GM19463 (cell line): ENCODE measurements around the gene KCNG2.

Experiments used
- ATAC-seq: cut with Tn5 transposase; IDR thresholded peaks from one replicate; pipeline ENCODE4 v1.9.1; 2021; ENCODE audit warnings: mild to moderate bottlenecking, moderate library complexity; ENCODE audit not compliant: unreplicated experiment

The KCNG2 gene

DNA sequence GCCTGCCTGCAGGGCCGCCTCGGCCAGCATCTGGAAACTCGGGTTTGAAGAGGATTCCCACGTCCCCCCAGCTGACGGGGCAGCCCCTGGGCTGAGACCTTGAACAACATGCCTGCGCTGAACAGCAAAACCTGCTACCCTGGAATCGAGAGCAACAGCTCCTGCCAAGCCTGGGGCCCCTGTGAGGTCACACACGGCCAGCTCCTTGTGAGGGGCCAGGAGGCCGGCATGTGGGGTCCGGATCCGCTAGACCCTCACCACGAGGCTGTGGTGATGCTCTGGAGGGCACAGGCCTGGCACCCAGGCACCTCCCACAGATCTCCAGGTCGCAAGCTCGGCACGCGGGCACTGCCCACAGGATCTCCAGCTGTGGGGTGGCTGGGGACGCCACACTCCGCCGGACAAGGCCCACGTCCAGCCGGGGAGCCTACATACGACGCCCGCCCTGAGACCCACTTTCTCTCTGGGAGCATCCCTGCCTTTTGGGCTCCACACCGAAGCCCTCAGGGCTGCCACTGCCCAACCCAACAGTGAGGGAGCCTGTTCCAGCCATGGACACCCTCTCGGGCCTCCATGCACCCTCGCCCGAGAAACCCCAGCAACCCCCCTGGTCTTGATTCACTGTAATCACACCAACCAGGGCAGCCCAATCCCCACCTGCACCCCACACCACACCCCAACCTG lies 119.6 kb downstream of the KCNG2 start:
- no peak for ATAC-seq

DNA sequence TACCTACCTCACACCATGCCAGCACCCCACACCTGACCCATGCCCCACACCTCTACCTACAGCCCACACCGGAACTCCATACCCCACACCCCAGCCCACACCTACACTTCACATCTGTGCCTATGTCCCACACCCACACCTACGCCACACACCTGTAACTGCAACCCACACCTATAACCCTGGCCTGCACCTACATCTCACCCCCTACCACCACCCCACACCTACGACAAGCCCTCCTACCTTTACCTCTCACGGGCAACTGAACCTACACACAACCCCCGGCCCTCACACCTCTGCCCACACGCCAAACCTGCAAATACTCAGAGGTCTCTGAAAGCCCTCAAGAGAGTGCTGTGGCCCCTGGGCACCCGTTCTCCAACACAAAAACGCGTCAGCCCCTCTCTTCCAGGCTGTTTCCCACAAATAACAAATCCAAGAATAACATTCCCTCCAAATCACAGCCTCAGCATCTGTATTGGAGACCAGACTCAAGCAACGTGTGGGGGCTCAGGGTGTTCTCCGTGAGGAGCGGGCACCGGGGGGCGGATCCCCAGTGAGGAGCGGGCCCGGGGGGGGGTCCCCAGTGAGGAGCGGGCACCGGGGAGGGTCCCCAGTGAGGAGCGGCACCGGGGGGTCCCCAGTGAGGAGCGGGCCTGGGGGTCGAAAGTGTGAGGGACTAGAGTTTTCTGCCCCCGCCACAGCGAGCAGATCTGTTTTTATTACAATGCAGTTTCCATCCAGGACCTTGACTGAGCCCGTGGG lies 120.3 kb downstream of the KCNG2 start:
- no peak for ATAC-seq

DNA sequence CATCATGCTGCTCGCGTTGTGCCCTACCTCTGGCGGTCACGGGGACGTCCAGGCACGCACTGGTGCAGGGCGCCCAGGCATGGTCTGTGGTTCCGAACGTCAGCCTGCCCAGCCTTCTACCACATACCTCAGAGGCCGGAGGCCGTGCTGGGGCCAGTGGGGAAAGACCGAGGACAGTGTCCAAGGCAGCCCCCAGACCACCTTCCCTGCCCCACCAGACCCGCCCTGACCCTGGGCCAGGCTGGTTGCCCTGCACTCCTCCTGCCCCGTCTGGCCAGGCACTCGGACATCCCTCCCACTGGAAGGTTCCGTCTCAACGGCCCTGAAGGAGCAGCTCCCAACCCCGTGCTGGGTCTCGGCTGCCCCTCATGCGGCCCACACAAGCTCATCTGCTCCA lies 120.9 kb downstream of the KCNG2 start:
- no peak for ATAC-seq

DNA sequence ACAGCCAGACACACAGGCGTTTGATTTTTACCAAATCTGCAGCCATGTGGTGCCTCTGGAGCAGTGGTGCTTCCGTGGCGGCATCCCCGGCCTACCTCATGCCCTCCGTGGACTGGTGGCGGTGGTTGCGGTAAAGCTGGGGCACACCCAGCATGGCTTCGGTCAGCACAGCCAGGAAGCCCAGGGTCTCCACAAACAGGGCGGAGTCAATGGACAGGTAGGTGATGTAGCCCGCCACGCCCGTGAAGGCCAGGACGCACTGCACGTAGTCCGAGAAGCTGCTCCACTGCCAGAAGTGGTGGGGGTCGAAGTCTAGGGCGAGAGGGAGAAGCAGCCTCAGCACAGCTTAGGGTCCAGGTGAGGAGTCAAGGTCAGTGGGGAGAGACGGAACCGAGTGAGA lies 121.4 kb downstream of the KCNG2 start:
- ATAC-seq, result no peak

DNA sequence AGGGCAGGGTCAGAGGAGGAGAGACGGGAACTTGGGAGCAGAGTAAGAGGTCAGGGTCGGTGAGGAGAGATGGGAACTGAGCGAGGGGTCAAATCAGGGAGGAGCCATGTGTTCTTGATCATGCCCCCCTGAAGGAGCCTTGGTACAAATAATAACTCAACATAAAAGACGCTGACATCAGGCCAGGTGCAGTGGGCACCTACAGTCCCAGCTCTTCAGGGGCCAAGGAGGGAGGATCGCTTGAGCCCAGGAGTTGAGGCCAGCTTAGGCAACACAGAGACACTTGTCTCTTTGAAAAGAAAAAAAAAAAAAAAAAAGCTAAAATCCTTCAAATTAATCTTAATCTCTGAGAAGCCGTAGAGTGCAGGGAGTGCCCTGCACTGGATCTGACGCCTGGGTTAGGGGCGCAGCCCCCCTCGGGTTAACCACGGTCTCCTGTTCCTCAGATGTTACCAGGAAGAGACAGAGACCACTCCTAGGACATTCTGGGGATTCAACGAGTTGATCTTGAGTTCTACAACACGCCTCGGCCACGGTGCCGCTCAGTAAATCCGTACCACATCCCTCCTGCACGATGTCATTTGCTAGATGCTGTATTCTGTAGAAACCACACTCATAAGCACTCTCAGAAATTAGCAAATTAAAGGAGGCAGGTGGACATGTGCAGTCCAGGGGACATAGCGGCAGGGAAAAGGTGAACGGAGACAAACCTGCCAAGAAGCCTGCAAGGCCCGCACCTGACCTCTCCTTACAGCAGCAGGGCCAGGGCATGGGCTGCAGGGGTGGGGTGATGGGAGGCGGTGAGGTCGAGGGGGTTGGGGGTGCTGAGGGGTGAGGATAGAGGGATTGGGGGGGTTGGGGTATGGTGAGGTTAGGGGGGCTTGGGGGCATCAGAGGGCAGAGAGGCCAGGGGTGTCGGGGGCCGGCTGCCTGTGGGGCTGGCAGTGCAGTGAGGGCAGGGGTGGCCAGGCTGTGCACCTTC lies 124.5 kb downstream of the KCNG2 start:
- no peak for ATAC-seq

DNA sequence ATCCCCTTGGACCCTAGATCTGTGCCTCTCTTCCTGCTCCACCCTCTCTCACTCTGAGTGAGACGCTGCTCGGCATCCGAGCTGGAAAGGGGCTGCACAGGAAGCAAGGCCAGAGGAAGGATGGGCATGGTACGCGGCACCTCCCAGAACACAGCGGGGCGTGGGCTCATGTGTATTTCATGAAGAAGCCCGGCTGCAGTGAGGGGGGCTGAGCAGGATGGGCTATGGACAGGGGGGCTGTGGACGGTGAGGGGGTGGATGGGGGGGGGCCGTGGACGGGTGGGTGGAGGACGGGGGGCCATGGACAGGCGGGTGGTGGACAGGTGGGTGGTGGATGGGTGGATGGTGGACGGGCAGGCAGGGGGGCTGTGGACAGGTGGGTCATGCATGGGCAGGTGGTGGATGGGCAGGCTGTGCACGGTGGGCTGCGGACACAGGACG lies 125.3 kb downstream of the KCNG2 start:
- no peak for ATAC-seq

DNA sequence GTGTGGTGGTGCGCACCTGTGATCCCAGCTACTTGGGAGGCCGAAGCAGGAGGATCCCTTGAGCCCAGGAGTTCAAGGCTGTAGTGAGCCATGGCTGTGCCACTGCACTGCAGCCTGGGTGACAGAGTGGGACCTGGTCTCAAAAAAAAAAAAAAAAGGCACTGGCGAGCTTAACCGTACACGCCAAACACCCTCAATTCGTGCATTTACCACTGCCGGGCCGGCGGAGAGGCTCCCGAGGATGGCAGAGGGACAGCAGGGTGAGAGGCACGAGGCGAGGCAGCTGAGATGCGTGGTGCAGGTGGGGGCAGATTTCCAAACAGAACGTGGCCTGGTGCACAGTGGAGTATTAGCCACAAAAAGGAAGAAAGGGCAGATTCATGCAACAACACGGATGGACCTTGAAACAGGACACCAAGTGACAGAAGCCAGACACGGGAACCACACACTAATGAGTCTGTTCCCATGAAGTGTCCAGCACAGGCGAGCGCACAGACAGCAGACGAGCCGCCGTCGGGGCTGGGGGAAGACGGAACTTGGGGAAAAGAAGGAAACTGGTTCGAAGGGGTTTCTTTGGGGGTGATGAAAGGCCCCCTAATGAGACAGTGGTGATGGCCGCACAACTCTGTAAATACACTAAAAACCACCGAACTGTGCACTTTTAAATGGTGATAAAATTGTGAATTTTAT lies 126.3 kb downstream of the KCNG2 start:
- ATAC-seq, result no peak

DNA sequence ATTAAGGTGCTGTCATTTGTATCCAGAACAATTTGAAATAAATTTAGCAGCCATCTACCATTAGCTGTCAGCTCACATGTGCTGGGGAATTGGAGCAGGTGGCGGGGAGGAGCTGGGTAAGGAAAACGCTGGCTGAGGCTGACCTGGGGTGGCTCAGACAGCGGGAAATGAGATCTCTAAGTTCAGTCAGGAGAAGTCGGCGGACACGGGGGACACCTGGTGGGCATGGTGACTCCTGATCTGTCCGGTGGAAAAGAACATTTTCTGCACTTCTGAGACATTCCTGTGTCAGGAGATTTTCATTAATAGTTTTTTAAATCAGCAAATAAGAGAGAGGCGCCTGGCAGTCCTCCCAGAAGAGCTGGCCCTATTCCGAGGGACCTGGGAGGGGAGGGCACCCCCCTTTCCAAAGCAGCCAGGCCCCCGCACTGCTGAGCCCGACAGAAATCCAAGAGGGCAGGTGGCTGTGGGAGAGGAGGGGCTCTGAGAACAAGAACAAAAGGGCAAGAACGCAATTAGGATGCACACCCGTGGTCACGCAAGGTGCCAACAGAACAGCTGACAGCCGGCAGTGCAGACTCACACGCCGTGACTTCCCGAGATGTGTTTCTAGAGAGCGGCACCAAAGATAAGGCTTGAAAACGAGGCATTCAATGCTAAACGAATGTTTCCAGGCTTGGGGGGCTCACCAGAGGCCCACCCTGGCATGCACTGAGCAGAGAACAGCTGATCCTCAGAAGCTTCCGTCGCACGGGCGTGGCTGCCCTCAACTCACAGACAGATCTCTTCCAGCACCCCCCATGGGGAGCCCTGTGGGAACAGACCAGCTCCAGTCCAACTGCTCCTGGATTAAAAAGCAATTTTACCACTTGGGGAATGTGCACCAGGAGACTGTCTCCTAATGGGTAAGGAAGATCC lies 127.3 kb downstream of the KCNG2 start:
- ATAC-seq, result no peak

DNA sequence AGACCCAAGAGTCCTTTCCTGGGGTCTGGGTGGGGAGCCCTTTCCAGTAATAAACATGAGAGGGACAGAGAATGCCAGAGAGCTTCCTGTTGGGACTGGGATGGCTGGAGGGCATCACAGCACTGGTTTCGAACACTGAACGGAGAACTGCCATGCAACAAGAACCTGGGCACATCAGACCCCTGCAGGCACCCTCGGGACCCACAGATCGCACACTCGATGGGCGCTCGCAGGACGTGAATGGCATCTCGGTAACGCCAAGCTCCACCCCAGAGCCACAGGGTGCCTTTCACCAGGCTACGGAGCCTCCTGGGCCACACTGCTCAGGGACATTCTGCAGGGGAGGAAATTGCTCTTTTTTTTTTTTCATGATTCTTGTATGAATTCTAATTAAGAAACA lies 128.6 kb downstream of the KCNG2 start:
- no peak for ATAC-seq

DNA sequence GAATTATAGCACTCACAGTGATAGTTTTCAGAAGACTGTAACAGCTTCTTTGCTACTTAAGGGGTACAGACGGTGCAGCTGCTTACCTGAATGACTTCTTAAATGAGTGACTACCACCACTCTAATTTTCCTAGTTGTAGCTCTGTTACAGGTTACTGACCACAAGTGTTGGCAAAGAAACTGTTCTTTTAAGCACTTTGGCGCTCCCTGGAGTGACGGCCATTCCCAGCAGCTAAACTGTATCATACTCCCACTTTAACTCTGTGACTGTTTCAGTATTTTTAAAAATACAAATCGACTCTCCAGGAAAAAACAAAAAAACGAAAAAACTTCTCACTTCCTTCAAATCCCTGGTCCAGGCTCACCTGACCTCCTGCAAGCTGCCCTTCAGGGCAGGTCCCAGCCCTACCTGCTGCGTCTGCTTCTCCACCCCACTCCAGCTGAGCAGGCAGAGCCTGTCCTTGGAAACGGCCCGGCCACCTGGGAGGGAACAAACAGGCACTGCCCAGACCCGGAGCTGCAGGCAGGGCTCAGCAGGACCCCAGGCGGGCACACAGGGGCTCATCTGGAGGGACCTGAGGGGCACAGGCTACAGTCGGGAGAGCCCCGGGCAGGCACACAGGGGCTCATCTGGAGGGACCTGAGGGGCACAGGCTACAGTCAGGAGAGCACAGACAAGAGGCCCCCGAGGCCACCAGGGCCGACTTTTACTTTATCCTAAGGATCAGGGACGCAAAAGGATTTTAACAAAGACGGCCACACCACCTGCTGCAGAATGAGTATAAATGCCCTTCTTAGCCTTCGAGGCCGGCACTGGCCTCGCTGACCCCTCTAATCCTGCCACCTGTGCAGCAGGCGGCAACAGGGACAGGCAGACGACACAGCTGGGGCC lies 129.2 kb downstream of the KCNG2 start:
- ATAC-seq, result no peak

DNA sequence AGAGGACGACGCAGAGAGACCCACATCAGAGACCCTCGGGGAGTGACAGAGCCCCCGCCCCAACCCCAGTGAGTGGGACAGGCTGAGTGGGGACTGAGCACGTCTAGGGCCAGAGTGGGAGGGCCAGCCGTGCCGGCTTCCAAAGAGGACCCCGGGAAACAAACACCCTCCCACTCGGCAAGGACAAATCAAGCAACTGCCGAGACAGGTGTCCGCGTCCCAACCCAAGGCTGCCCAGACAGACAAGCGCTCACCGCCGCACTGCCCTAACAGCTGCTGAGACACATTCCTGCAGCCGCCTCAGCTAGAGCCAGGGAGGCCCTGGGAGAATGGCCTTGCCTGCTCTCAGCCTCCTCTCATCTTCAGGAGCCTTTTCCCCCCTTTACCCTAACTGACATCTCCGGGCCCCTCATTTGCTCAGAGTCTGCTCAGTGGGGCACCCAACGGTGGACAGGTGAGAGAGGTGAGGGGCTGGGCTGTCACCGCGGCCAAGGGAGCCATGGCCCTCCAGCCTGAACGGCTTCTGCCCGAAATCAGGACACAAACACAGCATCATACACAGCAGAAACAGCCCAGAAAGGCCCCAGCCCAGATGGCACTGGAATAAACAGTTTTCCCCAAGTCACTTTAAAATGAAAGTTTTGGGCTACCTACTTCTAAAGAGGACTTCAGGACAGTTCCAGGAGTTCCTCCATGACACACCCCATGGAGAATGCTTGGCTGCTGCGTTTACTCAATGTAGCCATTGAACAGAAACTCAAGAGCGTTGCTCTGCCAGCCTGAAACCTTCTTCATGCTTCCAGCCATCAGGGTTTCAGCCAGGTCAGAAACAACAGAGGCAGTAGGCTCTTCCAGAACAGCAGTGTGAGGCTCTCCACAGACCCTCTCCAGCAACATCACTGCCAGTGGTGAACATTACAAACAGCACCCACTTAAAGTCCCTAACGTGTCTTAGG lies 130.1 kb downstream of the KCNG2 start:
- ATAC-seq, result no peak

DNA sequence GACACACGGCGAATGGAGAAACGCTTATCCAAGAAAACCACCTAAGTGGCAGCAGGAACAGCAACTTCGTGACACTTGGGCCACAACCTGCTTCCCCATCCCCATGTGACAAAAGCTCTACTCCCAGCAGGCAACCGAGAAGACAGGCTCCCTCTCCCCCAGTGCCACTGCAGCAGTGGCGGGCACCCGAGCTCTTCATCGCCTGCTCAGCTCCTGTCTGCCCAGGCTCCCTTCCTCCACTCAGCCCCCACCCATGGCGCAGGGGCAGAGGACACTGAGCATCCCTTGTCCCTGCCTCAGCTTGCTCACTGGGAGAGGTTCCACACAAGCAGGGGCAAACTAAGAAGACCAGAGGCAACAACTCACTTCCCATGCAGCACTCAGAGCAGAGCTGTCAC lies 130.8 kb downstream of the KCNG2 start:
- ATAC-seq, result no peak

DNA sequence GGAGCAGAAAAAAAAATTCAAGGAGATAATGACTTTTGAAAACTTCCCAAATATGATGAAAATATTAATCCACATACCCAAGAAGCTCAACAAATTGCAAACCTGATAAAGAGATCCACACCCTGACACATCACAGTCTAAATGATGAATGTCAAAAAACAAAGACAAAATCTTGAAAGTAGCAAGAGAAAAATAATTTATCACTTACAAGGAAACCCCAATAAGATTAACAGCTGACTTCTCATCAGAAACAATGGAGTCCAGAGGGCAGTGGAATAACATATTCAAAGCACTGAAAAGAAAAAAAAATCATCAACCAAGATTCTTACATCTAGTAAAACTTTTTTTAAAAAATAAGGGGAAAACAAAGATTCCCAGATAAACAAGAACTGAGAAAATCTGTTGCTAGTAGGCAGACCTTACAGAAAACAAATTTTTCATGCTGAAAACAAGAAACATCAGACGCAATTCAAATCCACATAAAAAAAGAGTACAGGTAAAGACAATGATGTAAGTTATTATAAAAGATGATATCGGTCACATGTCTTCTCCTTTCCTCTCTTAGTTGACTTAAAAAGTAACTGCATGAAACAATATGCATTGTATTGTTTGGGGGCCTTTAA lies 132.4 kb downstream of the KCNG2 start:
- ATAC-seq, result no peak

DNA sequence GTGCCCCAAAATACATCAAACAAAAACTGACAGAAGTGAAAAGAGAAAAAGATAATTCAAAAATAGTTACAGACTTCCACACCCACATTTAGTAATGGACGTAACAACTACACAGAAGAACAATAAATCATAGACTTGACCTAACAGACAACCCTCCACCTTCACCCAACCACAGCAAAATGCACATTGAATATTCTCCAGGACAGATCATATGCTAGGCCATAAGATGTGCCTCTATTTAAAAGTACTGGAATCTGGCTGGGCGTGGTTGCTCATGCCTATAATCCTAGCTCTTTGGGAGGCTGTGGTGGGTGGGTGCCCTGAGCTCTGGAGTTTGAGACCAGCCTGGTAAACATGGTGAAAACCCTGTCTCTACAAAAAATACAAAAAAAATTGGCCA lies 133.7 kb downstream of the KCNG2 start:
- no peak for ATAC-seq

DNA sequence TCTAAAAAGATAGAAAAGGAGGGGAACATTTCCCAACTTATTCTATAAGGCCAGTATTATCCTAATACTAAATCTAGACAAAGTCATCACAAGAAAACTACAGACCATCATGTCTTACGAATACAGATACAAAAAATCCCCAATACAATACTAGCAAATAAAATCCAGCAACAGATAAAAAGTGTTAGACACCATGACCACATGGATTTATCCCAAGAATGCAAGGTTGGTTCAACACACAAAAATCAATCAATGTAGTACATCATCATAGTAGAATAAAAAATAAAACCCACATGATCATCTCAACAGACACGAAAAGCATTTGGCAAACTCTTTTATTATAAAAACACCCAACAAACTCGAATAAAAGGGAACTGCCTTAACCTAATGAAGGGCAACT lies 135.2 kb downstream of the KCNG2 start:
- no peak for ATAC-seq

DNA sequence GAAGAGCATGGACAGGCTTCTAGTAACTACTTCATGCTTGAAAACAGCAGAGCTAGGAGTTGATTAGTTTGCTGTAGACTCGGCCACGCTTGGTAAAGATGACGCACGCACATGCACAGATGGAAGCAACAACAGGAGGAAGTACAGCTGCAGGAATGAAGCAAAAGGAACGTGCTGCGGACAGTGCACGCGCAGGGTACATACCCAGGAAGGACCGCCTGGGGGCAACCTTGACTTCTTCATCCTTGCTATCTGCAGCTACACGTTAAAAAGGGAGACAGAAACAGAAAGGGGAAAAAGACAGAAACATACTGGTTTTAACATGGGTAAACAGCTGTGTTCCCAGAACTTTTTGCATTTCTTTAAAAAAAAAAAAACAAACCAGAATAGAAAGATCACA lies 136.0 kb downstream of the KCNG2 start:
- ATAC-seq, result no peak
